NB4 (cell line): ENCODE measurements around the gene C2CD3.

Experiments
- DNase-seq: peaks from one replicate; pipeline ENCODE4 v3.0.0; 2010; ENCODE audit warnings: low read depth
- H3K4me3 ChIP-seq: one replicate; pipeline ENCODE4 v1.5.1; 2011; ENCODE audit warnings: mild to moderate bottlenecking, low read depth, low read length, moderate library complexity
- CTCF ChIP-seq: IDR thresholded peaks from one replicate; pipeline ENCODE4 v1.5.1; 2012; ENCODE audit warnings: low read depth, low read length
- MYC ChIP-seq: IDR thresholded peaks from 2 replicates; pipeline ENCODE4 v1.6.1; 2011; ENCODE audit warnings: low read depth, low read length
- POLR2A ChIP-seq: IDR thresholded peaks from 2 replicates; pipeline ENCODE4 v1.6.1; 2011; ENCODE audit warnings: mild to moderate bottlenecking; ENCODE audit not compliant: insufficient read length; ENCODE audit errors: extremely low read depth
- TF ChIP-seq, protein P1 (sequence below): IDR thresholded peaks from 2 replicates; pipeline ENCODE4 v1.6.1; 2011; ENCODE audit warnings: low read depth, low read length

C2CD3 gene

GRCh38 chr11:74139151-74139918 lies 31.5 kb downstream of the C2CD3 start:
- H3K4me3 ChIP-seq = no peak overlapping the region
- no peak for DNase-seq
- no peak for TF ChIP-seq MYC
- no peak for TF ChIP-seq POLR2A
- no peak for TF ChIP-seq CTCF

DNA sequence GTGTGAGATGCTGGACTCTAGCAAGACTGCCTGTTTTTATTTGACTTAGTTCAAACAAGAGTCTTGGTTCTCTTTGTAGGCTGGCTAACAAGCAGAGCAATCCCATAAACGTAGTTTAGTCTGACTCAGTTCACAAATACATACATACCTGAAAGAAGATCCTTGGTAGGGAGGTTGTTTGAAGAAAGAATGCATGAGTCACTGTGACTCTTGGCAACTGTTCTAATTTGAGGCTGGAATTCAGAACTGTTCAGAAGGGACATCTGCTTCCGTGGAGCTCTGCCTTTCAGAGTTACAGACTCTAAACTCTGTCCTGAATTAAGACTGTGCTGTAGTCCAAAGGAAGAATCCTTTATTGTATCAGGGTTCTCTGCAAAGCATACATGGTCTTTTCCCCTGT lies 32.2 kb downstream of the C2CD3 start:
- no peak overlapping the region for H3K4me3 ChIP-seq
- no peak for DNase-seq
- TF ChIP-seq POLR2A (no peak), CTCF (no peak), MYC (no peak)
- TF ChIP-seq, protein P1, sequence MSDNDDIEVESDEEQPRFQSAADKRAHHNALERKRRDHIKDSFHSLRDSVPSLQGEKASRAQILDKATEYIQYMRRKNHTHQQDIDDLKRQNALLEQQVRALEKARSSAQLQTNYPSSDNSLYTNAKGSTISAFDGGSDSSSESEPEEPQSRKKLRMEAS = no peak

- no peak overlapping the region for H3K4me3 ChIP-seq
- DNase-seq = no peak
Measured at GRCh38 chr11:74138021-74138420, 32.8 kb downstream of the C2CD3 start.

DNA sequence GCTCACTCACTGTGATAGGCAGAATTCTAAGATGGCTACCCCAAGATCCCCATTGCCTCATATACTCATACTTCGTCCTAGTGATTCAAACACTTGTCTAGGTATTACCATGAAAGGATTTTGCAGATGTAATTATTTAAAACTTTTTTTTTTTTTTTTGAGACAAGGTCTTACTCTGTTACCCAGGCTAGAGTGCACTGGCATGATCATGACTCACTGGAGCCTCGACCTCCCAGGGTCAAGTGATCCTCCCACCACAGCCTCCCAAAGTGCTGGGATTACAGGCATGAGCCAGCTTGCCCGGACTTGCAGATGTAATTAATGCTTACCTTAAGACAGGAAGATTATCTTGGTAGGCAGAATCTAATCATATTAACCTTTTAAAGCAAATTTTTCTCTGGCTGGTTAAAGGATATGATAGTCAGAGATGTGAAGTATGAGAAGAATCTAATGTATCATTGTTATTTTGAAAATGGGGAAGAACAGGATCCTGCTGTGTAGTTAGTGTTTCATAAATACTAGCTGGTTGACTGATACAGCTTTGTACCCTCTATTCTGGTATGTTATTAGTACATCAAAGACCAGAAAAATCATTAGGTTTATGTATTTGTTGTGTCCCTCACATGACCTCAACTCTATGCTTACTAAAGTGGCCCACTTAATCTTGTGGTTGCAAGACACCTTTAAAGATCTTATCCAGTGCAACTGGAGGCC lies 35.5 kb downstream of the C2CD3 start:
- TF ChIP-seq MYC (no peak), POLR2A (no peak), CTCF (no peak)
- TF ChIP-seq, protein P1 = no peak

More at GRCh38 chr11:74138021-74138420, 32.8 kb downstream of the C2CD3 start:
- TF ChIP-seq POLR2A (no peak), CTCF (no peak), MYC (no peak)
- TF ChIP-seq, protein P1 = no peak

GRCh38 chr11:74134661-74135060 lies 36.1 kb downstream of the C2CD3 start:
- no peak overlapping the region for H3K4me3 ChIP-seq
- no peak for DNase-seq
- TF ChIP-seq, protein P1 = no peak
- no peak for TF ChIP-seq CTCF
- no peak for TF ChIP-seq MYC
- no peak for TF ChIP-seq POLR2A

More for the DNA sequence above, 35.5 kb downstream of the C2CD3 start:
- no peak for DNase-seq
- no peak overlapping the region for H3K4me3 ChIP-seq
